ENCODE data around the gene MAPT. TPM values are rescaled to one million over a fixed set of nuclear protein-coding genes. Genes with fewer than 3 reads are reported as not detected.

The MAPT gene
- total and polyA plus RNA-seq, 2 of the 4 experiments (the other 2 are of a cell fraction) = 0.18 to 0.19 TPM

GRCh38 chr17:45993962-45994627 lies 99.7 kb downstream of the MAPT start:
- in situ Hi-C loops (cut with MboI; ENCODE audit: low sequenced_read_pairs) = no loop called here
- Histone ChIP-seq H3K9ac (ENCODE audit: low read depth, low read length) (no peak overlapping the region), H3K36me3 (ENCODE audit: control insufficient read depth, insufficient read depth, low read length) (no peaks in the 10 kb centered on the region), H3K23ac (ENCODE audit: low read depth, low read length) (no peak overlapping the region), H4K20me1 (ENCODE audit: insufficient read depth, low read length) (no peaks in the 10 kb centered on the region), H3K56ac (ENCODE audit: extremely low read depth, insufficient read depth, low read length) (no peak overlapping the region), H3K9me1 (ENCODE audit: insufficient read depth, low read length) (peaks cover 3% of the 10 kb centered on the region; the same call in 1 of the 2 replicates), H3K18ac (ENCODE audit: low read depth, low read length) (no peak overlapping the region), H2BK20ac (ENCODE audit: low read depth, low read length) (no peak overlapping the region), H3K14ac (replicated peaks; ENCODE audit: low read depth, low read length) (no peak overlapping the region), H3K27ac (ENCODE audit: insufficient read depth, low read length) (no peak overlapping the region), H3K4ac (ENCODE audit: low read depth, low read length) (no peak overlapping the region), H3K27me3 (ENCODE audit: control insufficient read depth, insufficient read depth, low read length) (peaks cover 10% of the 10 kb centered on the region; the same call in 1 of the 2 replicates), H2AK5ac (ENCODE audit: low read depth, low read length) (no peak overlapping the region), H3K4me1 (ENCODE audit: control insufficient read depth, insufficient read depth, low read length) (peaks cover 2% of the 10 kb centered on the region; the same call in 1 of the 2 replicates), H2AK9ac (replicated peaks; ENCODE audit: low read depth, low read length, poor library complexity) (no peak overlapping the region), H3K9me3 (ENCODE audit: control insufficient read depth, insufficient read depth, low read length) (peaks cover 2% of the 10 kb centered on the region; the same call in 1 of the 2 replicates), H2BK5ac (ENCODE audit: low read depth, low read length, poor library complexity, severe bottlenecking) (no peak overlapping the region), H4K8ac (ENCODE audit: low read depth in 2 of 2, low read length in 2 of 2) (no peak overlapping the region), H2BK120ac (ENCODE audit: low read depth, low read length) (no peak overlapping the region), H2AFZ (replicated peaks; ENCODE audit: low read length, poor library complexity) (no peak overlapping the region), H3K4me2 (ENCODE audit: low read depth, low read length) (no peak overlapping the region), H3K4me3 (ENCODE audit: insufficient read depth, low read depth, low read length) (no peak overlapping the region), H2BK15ac (ENCODE audit: low read depth, low read length) (no peak overlapping the region), H4K91ac (ENCODE audit: insufficient read depth, low read depth, low read length) (no peak overlapping the region), H3K79me1 (ENCODE audit: low read depth in 1 of 2, low read length in 2 of 2) (no peaks in the 10 kb centered on the region), H4K5ac (ENCODE audit: low read depth, low read length) (no peak overlapping the region)
- POLR2A ChIA-PET (ENCODE audit: unreplicated experiment) = no interaction called here
- no peak for TF ChIP-seq BHLHE40 (IDR thresholded peaks at IDR 0.05; ENCODE audit: low read depth, low read length)
- TF ChIP-seq RFX5 (IDR thresholded peaks at IDR 0.05; ENCODE audit: low read depth, low read length) = no peak
- no peak for TF ChIP-seq MXI1 (IDR thresholded peaks at IDR 0.05; ENCODE audit: borderline replicate concordance, low read depth, low read length)
- no peak for TF ChIP-seq SMC3 (IDR thresholded peaks at IDR 0.05; ENCODE audit: low read depth, low read length)
- no peak for TF ChIP-seq CEBPB (IDR thresholded peaks at IDR 0.05; ENCODE audit: low read depth, low read length)
- TF ChIP-seq RAD21 (IDR thresholded peaks at IDR 0.05; ENCODE audit: low read length) = no peak
- ATAC-seq (ENCODE audit: low read depth) = no peak
- no TSS peak for BruUV-seq (replicated peaks)
- intact Hi-C loops (cut with micrococcal nuclease) = no loop called here
- CTCF ChIA-PET = no interaction called here
- WGBS, 2 experiments (ENCODE audit: extremely low coverage in 2 of 2, insufficient read length in 1 of 2) = 80% methylated on average over 1 of the region's 16 CpGs; no CpG with 5 or more reads in 1 of the 2 experiments
- dilution Hi-C loops (cut with HindIII; ENCODE audit: low sequenced_read_pairs, unreplicated experiment) = no loop called here
- no peak for DNase-seq

Data from IMR-90 (cell line).